NK-92 treated with Interleukin-12 subunit alpha and Interleukin-12 subunit beta, amount 100 ng/mL, for 24 hours (cell line): Measurements from ENCODE around the gene RTL10.

Experiments used
- DNase-seq: peaks from one replicate; lab custom pipeline; 2025; lab: John Stamatoyannopoulos, UW

The RTL10 gene

DNA sequence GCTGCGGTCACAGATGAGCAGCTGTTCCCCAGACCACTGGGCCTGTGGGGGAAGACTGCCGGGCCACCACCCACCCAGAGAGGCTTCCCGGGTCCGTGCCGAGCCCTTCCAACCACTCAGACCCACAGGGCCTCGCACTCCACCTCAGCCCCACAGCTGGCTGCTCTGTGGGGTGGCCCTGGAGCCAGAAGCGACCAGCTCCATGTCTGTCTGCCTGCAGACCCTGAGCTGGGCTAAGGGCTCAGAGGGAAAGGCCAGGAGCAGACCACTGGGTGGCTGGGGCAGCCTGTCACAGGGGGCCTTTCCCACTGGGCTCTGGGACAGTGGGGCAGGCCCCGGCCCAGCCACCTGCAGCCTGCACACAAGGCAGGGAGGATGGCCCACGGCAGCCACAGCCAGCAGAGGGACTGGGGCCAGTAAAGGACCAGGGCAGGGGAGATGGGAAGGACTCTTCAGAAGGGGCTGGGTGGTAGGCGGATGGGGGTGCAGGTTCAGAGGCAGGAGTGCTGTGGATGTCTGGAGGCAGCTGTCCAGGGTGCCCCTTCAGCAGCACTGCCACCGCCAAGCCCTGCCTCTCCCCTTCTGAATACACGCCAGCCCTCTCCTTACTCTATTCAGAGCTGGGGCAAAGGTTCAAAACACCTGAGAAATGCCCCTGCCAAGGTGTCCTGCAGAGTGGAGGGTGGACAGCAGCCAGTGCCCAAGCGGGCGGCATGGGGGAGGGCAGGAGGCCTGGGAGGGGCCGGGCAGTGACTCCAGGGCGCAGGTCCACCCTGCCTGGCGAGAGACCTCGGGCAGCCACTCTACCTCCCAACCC is 32.2 kb downstream of the RTL10 start:
- no peak for DNase-seq

DNA sequence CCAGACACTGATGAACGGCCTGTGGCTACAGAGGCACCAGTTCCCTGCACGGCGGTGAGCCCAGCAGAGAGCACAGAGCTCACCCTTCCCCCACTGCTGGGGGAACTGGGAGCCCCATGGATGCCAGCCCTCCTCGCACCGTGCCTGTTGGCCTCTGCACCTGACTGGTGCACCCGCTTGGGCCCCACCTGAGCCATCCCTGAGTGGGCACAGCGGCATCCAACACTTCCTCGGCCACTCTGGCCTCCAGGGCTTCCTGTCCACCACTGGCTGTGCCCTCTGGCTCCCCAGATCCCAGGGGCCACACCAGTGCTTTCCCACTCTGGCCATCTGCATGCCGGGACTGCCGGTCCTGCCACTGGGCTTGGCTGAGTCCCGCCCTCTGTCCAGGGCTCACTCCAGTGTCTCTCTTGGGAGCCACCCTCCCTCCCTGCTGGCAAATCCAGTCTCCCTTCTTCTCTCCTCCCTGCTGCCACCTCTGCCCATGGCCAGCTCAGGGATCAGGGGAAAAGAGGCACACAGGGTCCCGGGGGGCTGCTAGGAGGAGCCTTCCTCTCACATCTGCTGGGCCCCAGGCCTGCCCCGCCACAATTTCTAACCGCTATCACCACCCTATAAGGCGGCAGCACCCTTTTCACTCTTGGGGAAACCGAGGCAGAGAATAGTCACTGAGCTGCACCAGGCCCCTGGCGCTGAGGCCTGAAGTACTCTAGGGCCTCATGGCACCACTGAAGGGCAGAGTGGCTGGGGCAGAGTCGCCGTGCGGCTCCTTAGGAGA is 33.0 kb downstream of the RTL10 start:
- DNase-seq: no peak

DNA sequence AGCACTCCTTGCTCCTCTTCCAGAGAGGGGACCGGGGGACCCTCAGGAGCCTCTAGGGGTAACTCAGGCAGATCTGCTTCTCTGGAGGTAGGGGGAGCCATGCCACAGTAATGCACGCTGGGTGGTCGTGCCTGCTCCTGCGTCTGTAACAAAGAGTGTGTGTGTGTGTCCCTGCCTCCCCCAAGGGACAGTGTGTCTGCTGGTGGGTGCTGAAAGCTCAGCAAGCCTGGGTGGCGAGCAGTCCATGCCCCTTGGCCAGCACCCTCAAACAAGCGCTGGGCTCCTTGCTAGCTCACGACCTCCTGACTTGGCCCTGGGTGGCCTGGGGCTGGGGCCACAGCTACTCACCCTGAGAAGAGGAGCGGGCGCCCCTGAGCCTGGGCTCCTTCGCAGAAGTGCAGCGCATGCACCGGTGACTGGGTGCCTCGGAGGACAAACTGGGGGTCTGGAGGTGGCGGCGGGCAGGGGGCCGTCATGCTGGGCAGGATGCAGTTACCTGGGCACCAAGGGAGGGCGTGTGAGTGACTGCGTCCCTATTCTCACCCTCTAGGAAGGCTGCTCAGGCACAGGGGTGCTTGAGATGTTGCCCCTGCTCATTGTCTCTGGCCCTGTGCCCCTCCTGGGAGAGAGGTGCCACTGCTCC is 33.7 kb downstream of the RTL10 start:
- DNase-seq: no peak

DNA sequence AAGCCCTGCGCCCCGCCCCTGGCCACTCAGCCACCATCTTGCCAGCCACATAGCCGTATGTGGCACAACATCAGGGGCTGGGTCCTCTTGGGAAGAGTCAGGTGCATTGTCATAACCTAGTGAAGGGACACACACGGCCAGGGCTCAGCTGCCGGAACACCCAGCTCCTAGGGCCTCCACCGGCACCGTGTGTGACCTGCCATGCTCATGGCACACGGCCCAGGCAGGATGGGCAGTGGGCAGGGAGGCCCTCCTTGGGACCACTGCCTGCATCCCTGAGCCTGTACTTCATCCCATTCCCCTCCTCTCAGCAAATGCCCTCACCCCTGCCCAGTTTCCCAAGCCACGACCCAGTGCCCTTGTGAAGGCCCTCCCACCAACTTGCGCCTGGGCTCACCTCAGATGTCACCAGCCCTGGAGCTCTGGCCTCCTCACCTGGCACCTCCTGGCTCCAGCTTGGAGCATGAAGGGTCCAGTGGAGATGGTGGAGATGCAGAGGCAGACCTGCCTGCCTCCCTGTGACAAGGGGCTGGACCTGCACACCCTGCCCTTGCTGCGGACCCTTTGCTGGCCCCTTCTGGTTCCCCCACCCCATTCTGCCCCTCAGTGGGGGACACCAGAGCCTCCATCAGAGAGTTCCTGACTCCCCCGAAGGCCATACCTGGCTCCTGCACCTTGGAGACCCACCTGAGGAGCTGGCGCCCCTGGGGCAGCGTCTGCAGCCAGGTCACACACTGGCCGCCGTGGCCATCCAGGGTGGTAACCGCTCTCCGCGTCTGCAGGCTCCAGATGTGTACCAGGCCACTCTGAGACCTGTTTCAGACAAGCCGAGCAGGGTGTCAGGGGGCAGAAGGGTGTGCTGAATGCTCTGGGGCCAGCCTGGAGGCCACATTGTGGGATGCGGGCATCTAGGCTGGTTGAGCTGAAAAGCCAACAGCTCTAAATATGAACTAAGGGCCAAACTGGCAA is 34.5 kb downstream of the RTL10 start:
- DNase-seq: no peak

DNA sequence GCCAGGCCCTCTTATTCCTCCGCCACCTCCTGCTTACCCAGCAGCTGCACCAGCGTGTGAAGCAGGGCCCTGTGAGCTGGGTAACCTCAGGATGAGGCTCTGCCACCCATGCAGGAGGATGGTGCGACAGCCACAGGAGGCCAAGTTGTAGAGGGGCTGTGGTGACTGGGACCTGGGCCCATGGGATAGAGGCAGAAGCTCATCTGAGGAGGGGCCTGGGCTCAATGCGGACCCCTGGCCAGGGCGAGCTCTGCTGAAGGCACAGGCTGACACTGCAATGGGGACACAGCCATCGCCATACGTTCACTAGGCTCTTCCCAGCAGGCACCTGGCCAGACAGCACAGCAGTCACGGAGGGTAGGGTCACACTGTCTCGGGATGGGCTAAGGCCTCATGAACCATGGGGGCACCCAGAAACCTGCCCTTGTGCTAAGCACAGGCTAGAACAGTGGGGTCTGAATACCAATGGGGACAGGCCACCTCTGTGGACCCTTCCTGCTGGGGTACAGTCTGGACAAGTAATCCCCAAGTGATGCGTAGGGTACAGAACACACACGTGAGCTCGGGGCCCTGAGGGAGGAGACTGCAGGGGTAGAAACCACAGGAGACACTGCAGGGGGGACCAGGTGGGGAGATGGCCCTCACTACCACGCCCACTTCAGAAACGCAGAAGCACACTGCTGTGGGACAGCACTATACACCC is 35.3 kb downstream of the RTL10 start:
- no peak for DNase-seq

DNA sequence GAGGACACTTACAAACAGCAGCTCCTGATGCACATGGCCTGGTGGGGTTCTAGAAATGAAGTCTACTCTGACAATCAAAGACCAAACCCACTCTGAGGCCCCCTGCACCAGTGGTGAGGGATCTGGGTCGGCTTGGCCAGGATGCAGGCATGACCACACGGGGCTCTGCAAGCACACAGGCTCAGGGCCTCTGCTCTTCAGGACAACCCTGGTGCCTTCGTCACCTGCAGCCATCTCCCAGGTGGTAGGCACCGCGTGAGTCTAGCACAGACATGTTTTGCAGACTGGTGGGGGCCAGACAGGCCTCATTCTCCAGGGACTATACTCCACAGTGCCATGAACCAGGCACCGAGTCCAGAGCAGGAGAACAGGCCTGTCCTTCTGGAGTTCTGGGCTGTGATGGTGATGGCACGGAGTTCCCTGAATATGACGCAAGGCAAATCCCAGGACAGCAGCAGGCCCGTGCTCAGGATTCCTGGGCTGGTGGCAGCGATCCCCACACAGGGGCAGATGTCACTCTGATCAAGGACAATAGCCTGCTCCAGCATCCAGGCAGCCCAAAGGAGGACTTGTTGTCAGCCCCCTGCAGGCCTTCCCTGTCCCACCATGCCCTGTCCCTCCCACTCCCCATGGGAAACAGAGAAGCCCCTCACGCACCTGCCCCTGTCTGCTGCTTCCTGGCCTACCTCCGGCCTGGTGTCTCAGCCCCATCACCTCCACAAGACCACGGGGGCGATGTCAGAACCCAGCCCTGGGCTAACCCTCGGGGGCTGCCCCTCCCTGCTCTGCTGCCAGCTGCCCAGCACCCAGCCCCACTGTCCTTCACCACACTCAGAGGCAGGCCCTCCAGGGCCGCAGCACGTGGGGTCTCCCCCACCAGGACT is 36.1 kb downstream of the RTL10 start:
- no peak for DNase-seq

DNA sequence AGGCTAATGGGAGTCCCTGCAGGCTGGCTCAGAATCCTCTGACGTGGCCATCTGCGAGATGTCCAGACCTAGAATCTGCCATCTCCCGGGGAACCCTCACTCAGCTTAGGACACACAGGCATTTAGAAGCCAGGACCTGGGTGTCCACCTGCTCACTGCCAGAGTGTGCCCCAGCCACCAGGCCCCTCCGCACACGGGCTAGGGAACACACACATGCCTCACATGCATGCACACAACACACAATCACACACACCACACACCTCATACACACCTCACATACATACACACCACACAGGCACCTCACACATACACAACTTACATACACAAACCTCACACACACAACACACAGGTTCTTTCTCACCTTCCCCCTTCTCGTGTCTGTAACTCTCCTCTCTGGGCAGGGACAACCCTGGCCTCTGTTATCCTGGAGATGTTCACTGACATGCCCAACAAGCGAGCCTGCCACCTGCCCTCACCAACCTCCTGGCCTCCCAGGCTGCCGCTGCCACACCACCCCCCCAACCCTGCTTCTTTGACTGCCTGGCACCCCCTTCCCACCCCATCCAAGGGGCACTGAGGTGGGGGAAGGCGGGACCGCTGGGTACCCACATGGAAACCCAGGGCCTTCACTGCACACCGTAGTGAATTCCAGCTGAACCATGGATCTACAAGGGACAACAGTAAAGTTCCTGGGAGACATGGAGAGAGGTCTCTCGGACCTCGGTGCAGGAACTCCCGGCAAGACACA is 38.1 kb downstream of the RTL10 start:
- no peak for DNase-seq

DNA sequence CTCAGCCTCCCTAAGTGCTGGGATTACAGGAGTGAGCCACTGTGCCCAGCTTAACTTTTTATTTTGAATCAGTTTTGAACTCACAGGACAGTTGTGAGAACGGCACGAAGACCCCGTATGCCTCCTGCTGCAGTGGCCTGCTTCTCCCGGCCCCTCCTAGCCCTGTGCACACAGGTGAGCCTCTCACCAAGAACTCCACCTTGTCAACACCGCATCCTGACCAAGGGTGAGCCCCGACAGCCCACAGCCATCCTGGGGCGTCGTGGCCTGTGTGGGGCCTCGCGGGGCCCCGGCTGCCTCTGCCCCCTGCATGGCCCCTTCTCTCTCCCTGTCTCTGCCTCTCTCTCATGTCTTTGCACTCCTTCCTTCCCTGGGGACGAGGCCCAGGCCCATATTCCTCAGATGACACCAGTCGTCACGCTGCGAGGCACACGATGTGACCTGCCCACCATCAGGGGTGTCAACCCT is 38.8 kb downstream of the RTL10 start:
- no peak for DNase-seq

DNA sequence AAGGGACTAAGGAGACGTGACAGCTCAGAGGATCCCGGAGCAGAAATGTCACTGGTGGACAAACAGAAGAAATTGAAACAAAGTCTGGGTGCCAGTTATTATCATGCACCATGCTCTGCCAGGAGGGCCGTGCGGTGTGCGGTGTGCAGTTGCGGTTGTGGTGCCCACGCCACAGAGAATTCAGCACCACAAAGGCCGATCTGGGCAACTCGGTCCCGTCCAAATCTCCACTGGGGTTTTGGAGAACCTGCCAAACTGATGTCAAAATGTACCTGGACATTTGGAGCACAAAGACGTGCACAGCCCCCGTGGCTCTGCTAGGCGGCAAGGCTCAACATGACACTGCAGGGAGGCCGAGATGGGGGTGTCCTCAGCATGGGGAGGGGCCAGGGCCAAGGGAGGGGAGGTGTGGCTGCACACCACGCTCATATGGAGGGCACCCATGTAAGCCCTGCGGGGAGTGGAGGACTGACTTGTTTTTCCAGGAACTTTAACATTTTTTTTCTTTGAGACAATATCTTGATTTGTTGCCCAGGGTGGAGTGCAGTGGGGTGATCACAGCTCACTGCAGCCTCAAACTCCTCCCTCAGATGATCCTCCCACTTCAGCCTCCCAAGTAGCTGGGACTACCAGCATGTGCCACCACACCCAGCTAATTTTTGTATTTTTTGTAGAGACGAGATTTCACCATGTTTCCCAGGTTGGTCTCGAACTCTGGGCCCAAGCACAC is 39.4 kb downstream of the RTL10 start:
- DNase-seq: no peak

DNA sequence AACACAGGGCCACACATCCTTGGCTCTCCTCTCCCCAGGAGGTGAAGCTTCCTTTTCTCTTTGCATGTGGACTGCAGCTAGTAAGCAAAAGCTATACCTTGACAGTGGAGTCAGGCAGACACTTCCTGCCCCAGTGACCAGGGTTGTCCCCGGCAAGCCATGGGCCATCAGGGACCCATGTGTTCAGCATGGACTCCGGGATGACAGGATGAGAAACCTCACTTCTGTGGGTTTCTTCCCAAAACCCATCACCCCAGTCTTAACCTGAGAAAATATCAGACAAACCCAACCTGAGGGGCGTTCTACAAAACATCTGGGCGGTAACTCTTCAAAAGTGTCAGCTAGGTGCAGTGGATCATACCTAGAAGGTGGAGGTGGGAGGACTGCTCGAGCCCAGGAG is 40.2 kb downstream of the RTL10 start:
- no peak for DNase-seq

DNA sequence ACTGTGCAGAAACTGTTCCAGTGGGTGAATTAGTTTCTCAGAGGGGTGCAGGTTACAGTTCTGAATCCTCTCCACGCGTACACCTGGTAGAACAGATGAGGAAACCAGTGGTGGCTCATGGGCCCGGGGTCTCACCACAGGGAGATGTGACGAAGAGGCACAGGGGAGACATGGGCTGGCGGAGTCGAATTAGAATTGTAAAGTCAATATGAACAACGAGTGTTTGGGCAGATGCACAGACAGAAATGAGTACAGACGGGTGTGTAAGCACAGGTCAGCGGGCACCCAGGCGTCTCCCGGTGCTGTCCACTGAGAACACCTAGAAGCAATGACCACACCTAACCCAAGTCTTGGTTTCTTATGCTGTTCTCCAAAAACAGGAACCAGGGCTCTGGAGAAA is 41.8 kb downstream of the RTL10 start:
- DNase-seq: no peak

DNA sequence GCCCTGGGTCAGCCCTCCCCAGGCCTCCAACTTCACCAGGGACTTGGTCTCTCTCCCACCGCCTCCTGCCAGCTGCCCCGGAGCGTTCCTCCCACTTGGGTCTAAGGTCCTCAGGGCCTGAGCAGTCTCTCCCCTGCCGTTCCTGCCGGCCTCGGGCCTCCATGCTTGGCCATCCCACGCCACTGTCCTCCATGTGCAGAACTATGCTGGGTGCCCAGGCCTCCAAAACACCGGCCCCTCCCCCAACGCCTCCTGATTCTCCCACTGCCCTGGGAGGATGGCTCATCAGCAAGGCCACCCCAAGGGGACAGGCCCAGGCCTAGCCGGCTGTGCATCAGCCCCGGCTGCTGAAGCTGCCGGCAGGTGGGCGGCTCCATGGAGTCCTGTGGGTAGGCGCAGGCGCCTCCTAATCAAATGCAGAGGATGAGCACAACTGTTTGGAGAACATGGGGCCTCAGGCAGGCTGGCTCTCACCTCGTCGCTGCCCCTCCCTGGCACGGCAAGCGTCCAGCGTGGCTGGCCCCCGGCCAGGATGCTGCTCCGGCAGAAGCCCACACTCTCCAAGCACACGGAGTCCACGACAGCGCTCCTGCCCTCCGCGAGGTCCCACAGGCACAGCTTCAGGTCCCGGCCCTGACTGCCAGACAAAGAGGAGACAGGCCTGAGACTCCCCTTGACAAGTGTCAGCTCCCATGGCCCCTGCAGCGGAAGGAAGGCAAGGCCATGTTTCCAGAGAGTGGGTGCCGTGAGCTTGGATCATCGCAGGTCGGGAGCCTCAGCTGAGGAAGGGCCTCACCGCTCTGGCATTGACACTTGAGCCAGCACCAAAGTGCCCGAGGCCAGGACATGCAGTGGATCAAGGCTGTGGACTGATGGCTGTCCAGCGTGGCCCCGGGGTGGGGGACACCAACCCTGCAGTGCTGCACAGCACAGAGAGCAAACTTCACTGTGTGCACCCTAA is 42.6 kb downstream of the RTL10 start:
- DNase-seq: no peak

DNA sequence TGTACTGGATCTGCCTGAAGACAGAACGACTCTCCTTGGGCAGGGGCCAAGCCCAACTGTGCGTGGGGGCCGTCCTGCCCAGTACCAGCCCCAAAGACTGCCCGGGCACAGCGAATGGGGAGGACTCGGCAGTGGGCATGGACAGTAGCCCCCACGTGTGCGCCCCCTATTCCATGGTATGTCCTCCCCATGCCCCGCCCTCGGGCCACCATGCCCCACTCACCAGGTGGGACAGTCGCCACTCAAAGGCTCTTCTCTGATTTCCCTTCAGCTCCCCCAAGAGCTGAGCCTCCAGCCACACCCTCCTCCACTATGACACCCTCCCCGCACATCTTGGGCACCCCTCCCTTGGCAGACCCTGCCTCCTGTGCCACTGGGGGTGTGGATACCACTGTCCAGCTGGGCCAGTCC is 43.5 kb downstream of the RTL10 start:
- DNase-seq: no peak

DNA sequence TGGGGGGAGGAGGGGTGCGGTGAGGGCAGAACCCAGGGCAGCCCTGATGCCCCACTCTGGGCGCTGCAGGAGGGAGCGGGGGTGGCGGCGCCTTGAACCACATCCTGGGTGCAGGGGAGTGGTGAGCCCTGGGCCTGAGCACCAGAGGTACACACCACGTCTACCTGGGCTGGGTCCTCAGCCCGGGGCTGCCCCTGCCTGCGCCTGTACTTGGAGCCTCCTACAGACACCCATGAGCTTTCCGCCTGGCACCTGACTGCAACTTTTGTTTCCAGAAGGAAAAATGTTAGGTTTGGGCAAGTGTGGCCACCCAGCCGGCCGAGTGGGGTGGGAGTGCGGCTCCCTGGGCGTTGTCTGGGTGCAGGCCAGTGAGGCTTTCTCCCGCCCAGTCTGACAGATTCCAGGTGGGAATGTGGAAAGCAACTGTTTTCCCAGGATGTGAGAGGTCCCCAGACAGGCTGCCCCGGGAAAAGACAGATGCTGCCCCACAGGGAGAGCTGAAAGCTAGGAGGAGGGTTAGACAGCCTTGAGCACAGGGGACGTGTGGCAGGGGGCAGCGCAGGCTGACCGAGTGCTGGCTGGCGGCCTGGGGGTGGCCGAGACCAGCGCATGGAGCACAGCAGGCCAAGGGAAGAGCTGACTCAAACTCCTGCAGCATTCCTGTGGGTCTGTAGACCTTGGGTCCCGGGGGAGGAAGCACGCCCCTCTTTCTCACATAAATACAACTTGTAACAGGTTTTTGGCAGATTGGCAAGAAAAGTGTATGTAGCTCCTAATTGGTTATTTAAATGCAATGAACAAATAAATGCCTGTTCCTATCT is 44.1 kb downstream of the RTL10 start:
- DNase-seq: no peak

DNA sequence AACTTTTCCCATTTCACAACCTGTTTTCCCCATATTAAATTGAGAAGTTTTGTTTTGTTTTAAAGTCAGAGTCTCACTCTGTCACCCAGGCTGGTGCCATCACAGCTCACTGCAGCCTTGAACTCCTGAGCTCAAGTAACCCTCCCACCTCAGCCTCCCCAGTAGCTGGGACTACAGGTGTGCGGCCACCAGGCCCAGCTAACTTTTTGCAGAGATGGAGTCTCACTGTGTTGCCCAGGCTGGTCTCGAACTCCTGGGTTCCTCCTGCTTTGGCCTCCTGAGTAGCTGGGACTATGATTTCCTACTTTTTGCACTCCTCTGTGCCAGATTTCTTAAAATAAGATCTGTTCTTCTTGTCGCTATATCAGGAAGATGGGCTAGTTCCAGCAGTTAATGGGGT is 44.9 kb downstream of the RTL10 start:
- DNase-seq: no peak

DNA sequence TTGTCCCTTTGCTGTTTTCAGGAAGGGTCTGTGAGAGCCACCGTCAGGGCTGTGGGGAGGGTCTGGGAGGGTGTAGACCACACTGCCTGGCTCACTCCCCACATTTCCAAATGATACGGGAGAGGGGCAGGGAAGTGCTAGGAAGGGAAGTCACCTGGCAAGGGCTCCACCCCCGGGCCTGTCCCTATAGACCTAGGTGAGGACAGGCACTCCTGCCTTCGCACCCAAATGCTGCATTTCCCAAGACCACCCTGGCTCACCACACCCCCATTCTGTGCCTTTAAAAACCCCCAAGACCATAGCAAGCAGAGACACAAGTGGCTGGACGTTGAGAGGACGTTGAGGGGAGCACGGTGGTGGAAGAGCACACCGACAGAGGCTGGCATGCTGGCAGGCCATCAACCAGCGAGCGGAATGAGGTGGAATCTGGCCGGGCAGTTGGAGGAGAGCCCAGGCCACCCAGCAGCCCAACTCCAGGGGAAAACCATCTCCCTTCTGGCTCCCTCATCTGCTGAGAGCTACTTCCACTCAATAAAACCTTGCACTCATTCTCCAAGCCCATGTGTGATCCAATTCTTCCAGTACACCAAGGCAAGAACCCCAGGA is 45.7 kb downstream of the RTL10 start:
- DNase-seq: no peak
